LNCaP clone FGC (cell line): Measurements from ENCODE around the gene PAIP1.

Experiments
- DNase-seq: peaks from one replicate; pipeline ENCODE4 v3.0.0-alpha.2; 2011; ENCODE audit warnings: low read depth
- H3K4me3 ChIP-seq: 2 replicates; pipeline ENCODE4 v1.5.1; 2011; ENCODE audit warnings: mild to moderate bottlenecking, low read depth, low read length, control low read depth
- CTCF ChIP-seq: IDR thresholded peaks from 2 replicates; pipeline ENCODE4 v1.5.1; 2012; ENCODE audit warnings: mild to moderate bottlenecking; ENCODE audit not compliant: control insufficient read depth, insufficient read depth; ENCODE audit errors: extremely low read depth

PAIP1 gene

GRCh38 chr5:43592363-43592762 lies 35.5 kb upstream of the PAIP1 start:
- DNase-seq, result no peak

GRCh38 chr5:43590700-43591099 lies 33.8 kb upstream of the PAIP1 start:
- DNase-seq, result no peak
- TF ChIP-seq CTCF, result no peak
- no peak overlapping the region for H3K4me3 ChIP-seq

More at GRCh38 chr5:43592363-43592762, 35.5 kb upstream of the PAIP1 start:
- no peak for TF ChIP-seq CTCF
- no peak overlapping the region for H3K4me3 ChIP-seq

GRCh38 chr5:43589310-43589709 lies 32.4 kb upstream of the PAIP1 start:
- TF ChIP-seq CTCF, result no peak
- H3K4me3 ChIP-seq, result no peak overlapping the region
- DNase-seq, result no peak

- no peak overlapping the region for H3K4me3 ChIP-seq
- TF ChIP-seq CTCF, result no peak
- no peak for DNase-seq
Measured at GRCh38 chr5:43588842-43589241, 32.0 kb upstream of the PAIP1 start.

GRCh38 chr5:43584166-43584699 lies 27.4 kb upstream of the PAIP1 start:
- TF ChIP-seq CTCF, result no peak
- no peak overlapping the region for H3K4me3 ChIP-seq
- DNase-seq, result no peak

- H3K4me3 ChIP-seq, result no peak overlapping the region
- no peak for TF ChIP-seq CTCF
- DNase-seq, result no peak
Measured at GRCh38 chr5:43583724-43584123, 26.8 kb upstream of the PAIP1 start.

GRCh38 chr5:43582082-43583005 lies 25.5 kb upstream of the PAIP1 start:
- no peak for DNase-seq
- H3K4me3 ChIP-seq, result no peak overlapping the region
- no peak for TF ChIP-seq CTCF
